Measurements from ENCODE around the gene PHKB.
"Not testable (repeated sequence)": the region's sequence is repeated elsewhere in the genome, so short reads cannot be mapped to it uniquely, and the experiment has no call there.

Gene PHKB

DNA sequence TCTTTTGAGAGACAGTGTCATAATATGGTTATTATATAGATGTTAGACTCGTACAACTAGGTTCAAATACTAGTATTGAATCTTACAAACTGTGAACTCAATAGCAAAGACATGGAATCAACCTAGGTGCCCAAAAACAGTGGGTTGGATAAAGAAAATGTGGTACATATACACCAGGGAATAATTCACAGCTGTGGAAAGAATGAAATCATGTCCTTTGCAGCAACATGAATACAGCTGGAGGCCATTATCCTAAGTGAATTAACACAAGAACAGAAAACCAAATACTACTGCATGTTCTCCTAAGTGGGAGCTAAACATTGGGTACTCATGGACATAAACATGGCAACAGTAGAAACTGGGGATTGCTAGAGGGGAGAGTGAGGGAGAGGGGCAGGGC is 8.1 kb downstream of the PHKB start:
- DNase-seq (ENCODE audit: low read depth in 2 of 2, low spot score in 1 of 2): no peak

DNA sequence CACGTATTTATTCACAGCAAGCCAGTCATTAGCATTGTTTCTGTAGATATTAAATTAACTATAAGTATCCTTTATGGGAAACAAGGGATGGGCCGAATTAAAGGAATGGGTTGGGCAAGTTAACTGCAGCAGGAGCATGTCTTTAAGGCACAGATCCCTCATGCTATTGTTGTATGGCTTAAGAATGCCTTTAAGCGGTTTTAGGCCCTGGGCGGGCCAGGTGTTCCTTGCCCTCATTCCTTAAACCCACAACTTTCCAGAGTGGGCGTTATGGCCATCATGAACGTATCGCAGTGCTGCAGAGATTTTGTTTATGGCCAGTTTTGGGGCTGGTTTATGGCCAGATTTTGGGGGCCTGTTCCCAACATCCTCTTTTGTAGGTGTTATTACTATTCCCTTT is 9.1 kb downstream of the PHKB start:
- DNase-seq (ENCODE audit: low read depth in 2 of 2, low spot score in 1 of 2): no peak

DNA sequence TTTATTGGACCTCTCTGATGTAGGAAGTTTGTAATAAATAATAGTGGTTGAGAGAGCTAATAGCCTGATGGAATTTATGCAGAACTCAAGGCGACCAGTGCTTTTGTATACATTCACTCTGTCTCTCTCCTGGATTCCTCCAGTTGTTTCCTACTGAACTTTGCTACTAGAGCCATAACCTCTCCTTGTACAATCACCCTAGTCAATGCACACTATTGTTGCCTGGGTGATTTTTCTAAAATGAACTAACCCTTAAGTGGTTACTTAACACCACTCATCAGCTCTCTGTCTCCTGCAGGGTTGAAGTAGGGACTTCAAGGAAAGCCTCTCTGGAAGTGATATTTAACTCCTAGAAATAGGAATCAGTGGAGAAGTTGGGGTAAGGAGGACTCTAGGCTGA is 9.7 kb downstream of the PHKB start:
- no peak for DNase-seq (ENCODE audit: low read depth in 2 of 2, low spot score in 1 of 2)

DNA sequence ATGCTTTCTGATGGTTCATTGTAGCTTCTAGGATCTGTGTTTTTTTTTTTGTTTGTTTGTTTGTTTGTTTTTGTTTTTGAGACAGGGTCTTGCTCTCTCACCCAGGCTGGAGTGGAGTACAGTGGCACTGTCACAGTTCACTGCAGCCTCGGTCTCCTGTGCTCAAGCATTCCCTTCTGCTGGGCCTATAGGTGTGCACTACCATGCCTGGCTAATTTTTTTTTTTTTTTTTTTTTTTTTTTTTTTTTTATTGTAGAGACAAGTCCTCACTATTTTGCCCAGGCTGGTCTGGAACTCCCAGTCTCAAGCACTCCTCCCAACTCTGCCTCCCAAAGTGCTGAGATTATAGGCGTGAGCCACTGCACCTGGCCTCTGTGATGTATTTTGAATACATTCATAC is 11.9 kb downstream of the PHKB start:
- DNase-seq (ENCODE audit: low read depth in 2 of 2, low spot score in 1 of 2): not testable (repeated sequence)

DNA sequence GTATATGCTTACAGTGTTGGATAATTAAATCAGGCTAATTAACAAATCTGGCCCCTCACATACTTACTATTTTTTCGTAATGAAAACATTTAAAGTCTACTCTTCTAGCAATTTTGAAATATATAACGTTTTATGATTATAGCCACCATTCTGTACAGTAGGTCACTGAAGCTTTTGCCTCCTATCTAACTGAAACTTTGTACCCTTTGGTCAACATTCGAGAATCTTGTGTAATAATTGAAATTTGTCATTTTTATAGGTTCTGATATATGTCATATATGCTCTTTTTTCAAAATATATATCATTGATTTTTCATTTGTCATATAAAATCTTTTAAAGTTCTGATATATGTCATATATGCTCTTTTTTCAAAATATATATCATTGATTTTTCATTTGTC is 12.7 kb downstream of the PHKB start:
- no peak for DNase-seq (ENCODE audit: low read depth in 2 of 2, low spot score in 1 of 2)

DNA sequence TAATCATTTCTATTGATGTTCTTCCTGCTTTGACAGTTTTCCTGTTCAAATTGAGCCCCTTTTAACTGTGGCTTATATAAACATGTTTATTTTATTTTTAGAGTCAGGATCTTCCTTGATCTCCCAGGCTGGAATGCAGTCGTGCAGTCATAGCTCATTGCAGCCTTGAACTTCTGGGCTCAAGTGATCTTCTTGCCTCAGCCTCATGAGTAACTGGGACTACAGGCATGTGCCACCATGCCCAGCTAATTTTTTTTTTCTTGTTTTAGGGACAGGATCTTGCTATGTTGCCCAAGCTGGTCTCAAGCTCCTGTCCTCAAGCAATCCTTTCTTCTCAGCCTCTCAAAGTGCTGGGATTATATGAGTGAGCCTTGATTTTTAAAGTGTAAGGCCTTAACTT is 14.7 kb downstream of the PHKB start:
- no peak for DNase-seq (ENCODE audit: low read depth in 2 of 2, low spot score in 1 of 2)

DNA sequence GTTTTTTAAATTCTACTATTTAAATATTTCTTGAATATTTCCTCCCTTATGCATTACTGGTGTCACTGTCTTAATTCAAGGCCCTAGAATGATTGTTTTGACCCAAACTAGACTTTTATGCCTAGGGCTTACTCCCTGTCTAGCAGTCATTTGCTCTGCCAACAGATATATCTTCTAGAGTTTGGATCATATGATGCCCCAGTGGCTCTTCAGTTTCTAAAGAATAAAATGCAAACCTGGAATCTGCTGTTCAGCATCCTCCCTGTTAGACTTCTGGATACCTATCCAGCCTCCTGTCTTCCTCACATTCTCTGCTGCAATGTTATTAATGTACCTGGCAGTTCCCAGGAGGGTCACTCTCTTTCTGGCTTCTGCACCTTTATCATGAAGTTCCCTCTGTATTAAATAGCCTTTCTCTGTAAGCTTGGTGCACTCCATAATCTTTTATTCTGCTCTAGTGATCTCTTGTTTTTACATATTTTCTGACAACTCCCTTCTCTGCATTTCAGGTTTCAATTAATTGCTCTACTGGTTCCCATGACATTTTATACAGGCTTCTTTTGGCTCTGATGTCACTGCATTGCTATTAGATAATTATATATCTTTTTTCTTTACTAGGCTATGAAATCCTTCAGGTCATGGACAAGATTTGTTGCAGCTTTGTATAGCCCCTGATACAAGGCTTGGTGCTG is 15.7 kb downstream of the PHKB start:
- DNase-seq (ENCODE audit: low read depth in 2 of 2, low spot score in 1 of 2): no peak

DNA sequence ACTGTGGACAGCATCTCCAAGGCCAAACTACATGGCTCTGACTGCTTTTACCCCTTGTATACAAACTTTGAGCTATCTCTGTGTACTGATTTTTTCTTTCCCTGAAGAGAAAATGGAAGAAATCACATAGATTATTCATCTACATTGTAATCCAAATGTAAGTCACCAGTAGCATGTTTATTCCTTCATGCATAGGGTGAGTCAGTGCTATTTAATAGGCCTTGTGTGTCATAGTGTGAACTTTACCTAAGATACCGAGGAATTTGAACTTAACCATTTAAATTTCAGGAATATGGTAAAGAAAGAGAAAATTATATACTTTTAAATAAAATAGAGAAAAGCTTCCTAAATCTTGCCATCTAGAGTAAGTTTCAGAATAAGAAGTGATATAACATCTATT is 16.5 kb downstream of the PHKB start:
- DNase-seq (ENCODE audit: low read depth in 2 of 2, low spot score in 1 of 2): no peak

DNA sequence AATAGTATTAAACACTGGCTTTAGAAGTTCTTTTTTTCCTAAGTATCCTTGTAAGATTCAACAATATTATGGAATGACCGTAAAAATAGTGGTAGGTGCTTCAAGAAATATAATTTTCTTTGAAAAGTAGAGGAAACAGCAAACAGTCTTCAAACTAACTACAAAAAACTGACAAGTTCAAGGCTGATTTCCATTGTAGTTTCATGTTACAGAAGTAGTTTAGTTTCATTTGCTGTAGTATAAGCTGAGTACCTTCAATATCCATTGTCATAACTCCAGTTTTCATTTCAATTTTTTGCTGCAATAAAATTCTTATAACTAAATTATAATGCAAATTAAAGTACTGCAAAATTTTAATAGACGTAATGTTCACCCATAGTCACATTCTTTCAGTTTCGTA is 19.3 kb downstream of the PHKB start:
- DNase-seq (ENCODE audit: low read depth in 2 of 2, low spot score in 1 of 2): no peak

DNA sequence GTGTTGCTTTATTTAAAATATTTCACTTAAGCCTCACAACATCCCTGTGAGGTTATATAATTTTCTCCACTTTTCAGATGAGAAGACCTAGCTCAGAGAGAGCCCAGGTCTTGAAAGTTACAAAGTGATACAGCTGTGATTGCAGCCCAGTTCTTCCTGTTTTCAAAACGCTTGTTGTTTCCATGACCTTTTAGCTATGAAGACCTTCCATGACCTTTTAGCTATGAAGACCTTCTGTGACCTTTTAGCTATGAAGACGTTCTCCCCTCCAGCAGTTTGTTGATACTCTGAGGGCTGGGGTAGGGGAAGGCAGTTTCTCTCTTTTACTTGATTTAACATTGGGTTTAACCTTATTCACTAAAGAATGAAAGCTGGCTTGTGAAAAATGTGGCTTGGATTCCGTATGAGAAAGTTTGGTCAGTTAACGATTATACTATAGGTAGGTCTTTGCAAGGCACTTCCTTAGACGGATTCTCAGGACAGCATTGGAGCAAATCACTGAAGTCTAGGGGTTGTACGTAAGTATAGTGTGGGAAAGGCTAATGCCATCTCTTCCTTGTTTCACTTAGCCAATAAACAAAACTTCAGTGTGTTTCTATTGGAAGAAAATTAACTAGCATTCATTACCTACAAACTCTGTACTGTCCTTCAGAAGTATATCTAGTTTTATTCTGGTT is 20.7 kb downstream of the PHKB start:
- DNase-seq (ENCODE audit: low read depth in 2 of 2, low spot score in 1 of 2): no peak

DNA sequence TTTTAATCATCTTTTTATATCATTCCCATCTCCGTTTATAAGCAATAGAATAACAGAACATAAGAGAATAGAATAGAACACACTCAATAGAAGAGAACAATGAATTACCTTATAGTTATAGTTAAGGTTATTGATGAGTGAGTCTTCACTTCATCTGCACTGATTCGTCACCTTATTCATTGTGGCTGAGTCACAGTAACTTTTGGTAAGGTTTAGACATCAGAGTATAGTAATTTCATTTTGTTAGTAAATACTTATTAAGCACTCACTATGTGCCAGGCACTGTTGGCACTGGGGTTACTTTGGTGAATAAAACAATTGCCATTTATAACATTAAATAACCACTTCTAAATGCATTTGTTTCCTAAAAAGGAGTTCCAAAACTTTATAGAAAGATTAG is 22.5 kb downstream of the PHKB start:
- DNase-seq (ENCODE audit: low read depth in 2 of 2, low spot score in 1 of 2): no peak

DNA sequence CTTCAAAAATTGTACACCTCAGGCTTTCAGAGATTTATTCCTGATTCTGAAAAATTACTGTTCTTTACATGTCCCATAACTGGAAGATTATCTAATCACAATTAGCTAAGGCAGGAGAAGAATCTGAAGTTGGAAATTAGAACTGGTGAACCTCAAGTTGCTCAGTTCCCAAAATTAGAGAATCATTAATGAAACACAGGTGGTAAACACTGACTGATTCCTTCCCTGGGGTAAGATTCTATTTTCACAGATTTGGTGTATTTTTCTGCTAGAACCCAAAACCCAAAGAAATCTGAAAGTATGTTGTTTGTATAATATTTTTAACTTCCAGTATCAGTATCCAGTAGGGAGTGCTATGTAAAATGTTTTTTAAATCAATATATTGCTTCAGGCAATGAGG is 25.7 kb downstream of the PHKB start:
- no peak for DNase-seq (ENCODE audit: low read depth in 2 of 2, low spot score in 1 of 2)

DNA sequence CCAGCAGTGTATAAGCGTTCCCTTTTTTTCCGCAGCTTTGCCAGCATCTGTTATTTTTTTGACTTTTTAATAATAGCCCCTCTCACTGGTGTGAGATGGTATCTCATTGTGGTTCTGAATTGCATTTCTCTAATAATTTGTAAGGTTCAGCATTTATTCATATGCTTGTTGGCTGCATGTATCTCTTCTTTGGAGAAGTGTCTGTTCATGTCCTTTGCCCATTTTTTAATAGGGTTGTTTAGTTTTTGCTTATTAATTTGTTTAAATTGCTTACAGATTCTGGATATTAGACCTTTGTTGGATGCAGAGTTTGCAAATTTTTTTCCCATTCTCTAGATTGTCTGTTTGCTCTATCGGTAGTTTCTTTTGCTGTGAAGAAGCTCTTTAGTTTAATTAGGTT is 26.9 kb downstream of the PHKB start:
- no peak for DNase-seq (ENCODE audit: low read depth in 2 of 2, low spot score in 1 of 2)

DNA sequence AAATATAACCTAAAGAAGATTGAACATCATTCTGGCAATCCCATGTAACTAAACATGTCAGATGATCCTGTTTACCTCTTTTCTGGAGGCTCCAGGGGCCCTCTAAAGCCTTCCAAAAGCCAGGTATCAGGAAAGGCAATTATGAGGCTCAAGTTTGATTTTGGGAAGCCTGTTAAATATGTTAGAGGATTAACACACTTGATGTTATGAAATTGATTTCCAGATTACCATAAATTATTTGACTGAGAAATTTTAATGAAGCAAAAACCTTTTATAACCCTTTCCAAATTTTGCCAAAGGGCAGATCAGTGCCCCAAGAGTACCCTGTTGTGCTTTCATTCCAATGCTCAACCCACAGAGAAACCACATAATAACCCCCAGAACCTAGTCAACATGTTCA is 29.3 kb downstream of the PHKB start:
- DNase-seq (ENCODE audit: low read depth in 2 of 2, low spot score in 1 of 2): no peak

DNA sequence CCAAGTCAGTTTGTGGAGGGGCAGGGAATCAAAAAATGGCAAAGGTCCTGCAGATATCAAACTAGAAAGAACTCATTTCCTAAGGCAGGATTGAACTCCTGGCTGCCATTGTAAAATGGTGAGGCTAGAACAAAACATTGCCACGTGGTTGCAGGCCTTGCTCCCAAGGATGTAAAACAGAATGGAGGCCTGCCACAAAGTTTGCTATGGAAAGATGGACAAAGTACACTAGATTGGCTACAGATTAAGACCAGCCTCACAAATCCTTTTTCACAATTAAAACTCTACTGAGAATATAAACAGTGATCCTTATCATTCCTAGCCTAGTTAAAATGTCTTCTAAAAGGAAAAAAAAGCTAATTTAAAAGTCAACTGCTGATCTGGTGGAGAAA is 30.9 kb downstream of the PHKB start:
- no peak for DNase-seq (ENCODE audit: low read depth in 2 of 2, low spot score in 1 of 2)

DNA sequence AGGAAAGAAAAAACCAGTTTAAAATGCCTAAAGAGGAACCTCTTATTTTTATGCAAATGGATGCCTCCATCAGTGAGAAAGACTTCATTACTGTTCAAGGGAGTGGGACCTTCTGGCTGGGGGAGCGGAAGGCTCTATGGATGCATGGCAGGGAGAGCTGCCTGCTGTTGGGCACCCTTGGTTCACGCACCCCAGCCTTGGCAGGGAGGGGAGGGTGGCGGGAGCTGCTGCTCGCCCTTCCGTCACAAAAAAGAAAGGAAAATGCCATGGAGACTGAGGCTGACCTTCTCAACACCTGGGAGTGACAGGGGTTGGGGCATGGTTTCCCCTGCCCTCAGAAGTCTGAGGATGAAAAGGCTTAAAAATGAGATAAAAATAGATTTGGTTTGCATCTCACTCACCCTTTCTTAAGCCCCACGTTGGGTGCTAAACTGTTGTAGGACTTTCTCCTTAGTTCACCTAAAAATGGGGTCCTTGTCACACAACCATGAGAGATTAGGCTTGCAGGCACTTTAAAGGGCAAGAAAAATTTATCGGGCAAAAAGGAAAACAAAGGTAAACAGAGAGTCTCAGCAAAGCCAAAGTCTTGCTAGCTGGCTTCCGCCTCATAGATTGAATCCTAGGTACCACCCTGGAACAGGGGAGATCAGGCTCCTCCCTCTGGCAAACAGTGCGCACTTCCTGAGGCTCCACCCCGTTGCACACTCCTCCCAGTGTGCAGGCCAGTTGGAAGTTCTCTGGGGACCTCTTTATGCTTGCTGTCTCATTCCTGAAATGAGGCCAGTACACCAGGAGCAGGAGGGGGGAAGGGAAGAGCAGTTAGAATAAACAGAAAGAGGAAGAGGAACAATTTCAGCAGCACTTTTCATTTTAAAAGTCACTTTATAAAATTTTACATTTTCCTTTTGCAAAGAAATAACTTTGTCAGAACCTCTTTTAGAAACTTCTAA is 31.6 kb downstream of the PHKB start:
- DNase-seq (ENCODE audit: low read depth in 2 of 2, low spot score in 1 of 2): no peak

DNA sequence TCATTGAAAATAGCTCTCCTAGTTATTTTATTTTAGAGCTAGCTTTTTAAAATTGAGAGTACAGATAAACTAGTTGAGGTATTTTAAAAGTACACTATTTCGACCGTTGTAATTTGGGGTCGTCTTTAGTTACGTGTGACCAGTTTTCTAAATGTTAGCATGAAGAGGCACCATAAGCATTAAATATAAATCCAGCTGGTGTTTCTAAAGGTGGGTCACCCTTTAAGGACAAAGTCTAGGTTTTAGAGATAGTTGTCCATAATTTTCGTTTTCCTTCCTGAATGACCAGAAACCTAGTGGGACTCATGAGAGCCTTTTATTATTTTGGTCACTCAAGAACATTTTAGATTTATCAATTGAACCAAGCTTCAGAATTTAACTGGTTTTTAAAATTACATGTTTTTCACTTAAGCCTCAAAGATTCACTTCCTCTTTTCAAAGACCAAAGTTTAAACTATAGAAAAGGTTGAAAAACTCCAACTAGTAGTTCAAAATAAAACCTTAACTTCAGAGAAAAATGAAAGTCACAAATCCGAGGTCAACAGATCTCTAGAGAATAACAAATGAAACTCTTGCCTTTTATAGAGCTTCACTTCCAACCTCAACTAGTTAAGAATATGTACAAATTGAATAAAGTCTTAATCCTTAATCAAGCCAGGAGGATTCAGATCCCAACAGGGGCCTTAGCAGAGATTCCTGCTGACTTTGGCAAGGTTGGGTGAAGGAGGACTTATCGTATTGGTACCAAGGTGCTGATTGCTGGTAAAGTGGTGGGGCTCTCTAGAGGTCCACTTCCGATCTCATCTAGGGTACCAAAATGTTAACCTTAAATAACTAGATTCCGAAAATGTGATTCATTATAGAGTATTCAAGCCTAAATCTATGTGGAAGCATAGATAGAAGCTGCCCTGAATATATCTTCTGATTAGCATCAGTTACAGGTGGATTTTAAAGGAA is 32.5 kb downstream of the PHKB start:
- no peak for DNase-seq (ENCODE audit: low read depth in 2 of 2, low spot score in 1 of 2)

DNA sequence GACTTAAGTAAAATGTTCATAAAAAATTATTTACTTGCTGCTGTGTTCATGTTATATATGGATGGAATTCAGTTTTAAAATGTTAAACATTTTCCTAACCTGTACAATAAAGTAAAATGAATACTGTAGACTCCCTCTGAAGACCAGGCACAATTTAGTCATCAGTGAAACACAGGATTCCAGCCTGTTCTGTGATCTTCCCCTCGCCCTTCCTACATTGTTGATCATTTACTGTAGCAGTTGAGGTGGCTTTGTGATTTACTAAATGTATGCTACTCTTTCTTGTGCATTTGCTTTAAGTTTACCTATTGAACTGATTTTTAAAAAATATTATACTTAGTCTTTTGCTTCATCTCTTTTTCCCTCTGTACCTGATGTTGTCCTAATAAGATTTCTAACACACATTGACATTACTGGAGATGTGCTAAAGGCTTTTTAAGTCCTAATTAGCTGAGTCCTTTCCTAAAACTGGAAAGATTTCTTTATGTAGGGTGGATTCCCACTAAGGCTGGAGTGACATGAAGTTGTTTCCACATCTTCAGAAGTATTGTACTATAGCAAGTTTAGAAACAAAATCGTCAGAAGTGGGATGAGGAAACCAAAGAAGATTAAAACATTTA is 38.1 kb downstream of the PHKB start:
- DNase-seq (ENCODE audit: low read depth in 2 of 2, low spot score in 1 of 2): no peak

DNA sequence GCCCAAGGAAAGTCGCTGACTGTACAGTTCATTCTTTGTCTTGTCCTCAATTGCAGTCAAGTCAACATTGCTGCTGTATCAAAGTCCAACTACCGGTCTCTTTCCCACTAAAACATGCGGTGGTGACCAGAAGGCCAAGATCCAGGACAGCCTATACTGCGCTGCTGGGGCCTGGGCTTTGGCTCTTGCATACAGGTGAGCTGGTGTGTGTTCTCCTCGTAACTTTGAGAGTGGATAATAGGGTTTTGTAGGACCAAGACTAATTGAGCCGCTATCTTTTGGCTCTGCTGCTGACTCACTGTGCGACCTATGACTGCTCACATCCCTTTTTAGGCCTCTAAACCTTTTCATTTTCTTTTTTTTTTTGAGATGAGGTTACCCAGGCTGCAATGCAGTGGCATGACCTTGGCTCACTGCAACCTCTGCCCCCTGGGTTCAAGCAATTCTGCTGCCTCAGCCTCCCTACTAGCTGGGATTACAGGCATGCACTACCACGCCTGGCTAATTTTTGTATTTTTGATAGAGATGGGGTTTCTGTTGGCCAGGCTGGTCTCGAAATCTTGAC is 38.7 kb downstream of the PHKB start:
- DNase-seq (ENCODE audit: low read depth in 2 of 2, low spot score in 1 of 2): no peak

DNA sequence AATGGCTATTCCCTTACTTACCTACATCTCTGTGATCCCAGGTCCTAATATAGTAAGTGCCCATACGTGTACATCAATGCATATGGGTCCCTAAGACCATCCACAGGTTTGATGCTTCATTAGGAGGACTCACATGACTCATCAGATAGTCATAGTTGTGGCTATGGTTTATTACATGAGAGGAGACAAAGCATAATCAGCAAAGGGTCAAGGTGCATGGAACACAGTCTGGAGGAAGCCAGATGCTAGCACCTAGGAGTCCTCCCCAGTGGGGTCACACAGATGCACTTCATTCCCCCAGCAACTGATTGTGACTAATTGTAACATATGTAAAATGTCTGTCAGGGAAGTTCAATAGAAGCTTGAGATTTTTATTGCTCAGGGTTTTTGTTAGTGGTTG is 42.8 kb downstream of the PHKB start:
- no peak for DNase-seq (ENCODE audit: low read depth in 2 of 2, low spot score in 1 of 2)
